ENCODE measurements around the gene HMGA1. TPM values are rescaled to one million over a fixed set of nuclear protein-coding genes. Genes with fewer than 3 reads are reported as not detected.

Gene HMGA1
- total RNA-seq, 1 donor from 2014 or later = 91.4 TPM

- no peaks in the 10 kb centered on the region for H3K27me3 ChIP-seq (ENCODE audit: control insufficient read depth, insufficient read depth, low read length)
- H3K36me3 ChIP-seq (ENCODE audit: control insufficient read depth, insufficient read depth, low read length) = no peaks in the 10 kb centered on the region
- DNase-seq (ENCODE audit: low read depth) (no peak), FAIRE-seq (no peak)
- no peak overlapping the region for H3K4me3 ChIP-seq (ENCODE audit: low read depth, low read length)
- TF ChIP-seq CTCF (IDR thresholded peaks at IDR 0.05; ENCODE audit: insufficient read depth, low read length, severe bottlenecking) = no peak
Observed at GRCh38 chr6:34226731-34227586, 9.7 kb upstream of the HMGA1 start.

- Histone ChIP-seq H3K27me3 (ENCODE audit: control insufficient read depth, insufficient read depth, low read length) (no peaks in the 10 kb centered on the region), H3K36me3 (ENCODE audit: control insufficient read depth, insufficient read depth, low read length) (no peaks in the 10 kb centered on the region), H3K4me3 (ENCODE audit: low read depth, low read length) (no peak overlapping the region)
- no peak for TF ChIP-seq CTCF (IDR thresholded peaks at IDR 0.05; ENCODE audit: insufficient read depth, low read length, severe bottlenecking)
- no peak for DNase-seq (ENCODE audit: low read depth)
- FAIRE-seq = no peak
Observed at GRCh38 chr6:34227761-34228421, 8.8 kb upstream of the HMGA1 start.

GRCh38 chr6:34229877-34230276 is 6.8 kb upstream of the HMGA1 start:
- Histone ChIP-seq H3K36me3 (ENCODE audit: control insufficient read depth, insufficient read depth, low read length) (no peaks in the 10 kb centered on the region), H3K27me3 (ENCODE audit: control insufficient read depth, insufficient read depth, low read length) (no peaks in the 10 kb centered on the region), H3K4me3 (ENCODE audit: low read depth, low read length) (no peak overlapping the region)
- FAIRE-seq (no peak), DNase-seq (ENCODE audit: low read depth) (no peak)
- no peak for TF ChIP-seq CTCF (IDR thresholded peaks at IDR 0.05; ENCODE audit: insufficient read depth, low read length, severe bottlenecking)

- no peak for FAIRE-seq
Observed at GRCh38 chr6:34230653-34231371, 5.9 kb upstream of the HMGA1 start.

More at GRCh38 chr6:34230653-34231371, 5.9 kb upstream of the HMGA1 start:
- no peak for TF ChIP-seq CTCF (IDR thresholded peaks at IDR 0.05; ENCODE audit: insufficient read depth, low read length, severe bottlenecking)
- no peak overlapping the region for H3K4me3 ChIP-seq (ENCODE audit: low read depth, low read length)
- no peaks in the 10 kb centered on the region for H3K27me3 ChIP-seq (ENCODE audit: control insufficient read depth, insufficient read depth, low read length)
- no peak for DNase-seq (ENCODE audit: low read depth)
- no peaks in the 10 kb centered on the region for H3K36me3 ChIP-seq (ENCODE audit: control insufficient read depth, insufficient read depth, low read length)
